ENCODE results near the gene DIAPH3. TPM values are rescaled to one million over a fixed set of nuclear protein-coding genes. Genes with fewer than 3 reads are reported as not detected.

DIAPH3 gene
- total RNA-seq, 1 experiment from 2014 or later: 27.6 TPM

DNA sequence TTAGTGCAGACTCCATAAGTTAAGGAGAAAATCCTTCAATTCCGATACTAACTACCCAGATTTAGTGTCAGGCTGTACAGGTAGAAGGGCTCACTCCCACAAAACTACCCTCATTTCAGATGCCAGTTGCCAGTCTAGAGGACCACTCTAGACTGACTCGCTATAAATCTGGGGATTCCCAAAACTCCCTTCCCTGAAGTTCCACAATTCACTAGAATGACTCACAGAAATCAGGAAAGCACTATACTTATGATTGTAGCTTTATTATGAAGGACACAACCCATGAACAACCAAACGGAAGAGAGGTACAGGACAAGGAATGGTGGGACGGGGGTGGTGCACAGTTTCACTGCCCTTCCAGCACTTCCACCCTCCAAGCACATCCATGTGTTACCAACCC lies 321.2 kb downstream of the DIAPH3 start:
- Mint-ChIP-seq H3K9me3 (no peaks in the 10 kb centered on the region), H3K27ac (no peak overlapping the region; the same call in 1 of the 2 replicates), H3K4me3 (no peak overlapping the region), H3K36me3 (no peaks in the 10 kb centered on the region), H3K27me3 (ENCODE audit: low read depth) (no peaks in the 10 kb centered on the region), H3K4me1 (peaks cover 31% of the 10 kb centered on the region)
- ChIA-PET CTCF (no interaction called here), POLR2A (no interaction called here)
- DNase-seq (ENCODE audit: low spot score): no peak
- TF ChIP-seq NFYB (CRISPR knock-in tag; conservative IDR thresholded peaks at IDR 0.05; ENCODE audit: low read depth) (no peak), NFATC4 (CRISPR knock-in tag; IDR thresholded peaks at IDR 0.05) (no peak), OVOL2 (CRISPR knock-in tag; IDR thresholded peaks at IDR 0.05; ENCODE audit: borderline replicate concordance) (no peak), MXD4 (CRISPR knock-in tag; IDR thresholded peaks at IDR 0.05; ENCODE audit: borderline replicate concordance) (no peak)
- TF ChIP-seq, protein P1, sequence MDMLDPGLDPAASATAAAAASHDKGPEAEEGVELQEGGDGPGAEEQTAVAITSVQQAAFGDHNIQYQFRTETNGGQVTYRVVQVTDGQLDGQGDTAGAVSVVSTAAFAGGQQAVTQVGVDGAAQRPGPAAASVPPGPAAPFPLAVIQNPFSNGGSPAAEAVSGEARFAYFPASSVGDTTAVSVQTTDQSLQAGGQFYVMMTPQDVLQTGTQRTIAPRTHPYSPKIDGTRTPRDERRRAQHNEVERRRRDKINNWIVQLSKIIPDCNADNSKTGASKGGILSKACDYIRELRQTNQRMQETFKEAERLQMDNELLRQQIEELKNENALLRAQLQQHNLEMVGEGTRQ (CRISPR knock-in tag; IDR thresholded peaks at IDR 0.05): no peak
- ATAC-seq: no peak

DNA sequence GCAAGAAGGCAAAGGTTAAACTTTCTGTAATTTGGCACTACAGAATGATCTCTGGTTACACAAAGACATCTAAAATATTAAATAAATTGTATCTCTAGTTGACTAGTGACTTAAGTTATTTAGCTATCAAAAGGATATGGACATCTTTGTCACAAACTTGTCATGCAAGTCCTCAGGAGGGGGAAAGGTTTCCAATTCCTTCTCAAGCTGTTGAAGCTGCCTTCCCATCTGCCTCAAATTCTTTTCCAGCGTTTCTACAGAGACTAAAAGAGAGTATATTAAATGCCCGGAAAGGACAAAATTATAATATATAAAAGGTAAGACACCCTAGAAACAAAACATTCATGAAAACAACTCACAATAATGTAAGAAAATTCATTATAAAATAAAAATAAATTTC lies 324.5 kb downstream of the DIAPH3 start:
- Mint-ChIP-seq H3K36me3 (no peaks in the 10 kb centered on the region), H3K4me3 (no peak overlapping the region), H3K27ac (no peak overlapping the region), H3K4me1 (peaks cover 28% of the 10 kb centered on the region), H3K9me3 (no peaks in the 10 kb centered on the region), H3K27me3 (ENCODE audit: low read depth) (no peaks in the 10 kb centered on the region)
- no peak for ATAC-seq
- POLR2A ChIA-PET: no interaction called here
- no peak for DNase-seq (ENCODE audit: low spot score)
- TF ChIP-seq IRF1 (CRISPR knock-in tag; IDR thresholded peaks at IDR 0.05) (no peak), NFE2L1 (CRISPR knock-in tag; IDR thresholded peaks at IDR 0.05) (no peak), E2F5 (CRISPR knock-in tag; IDR thresholded peaks at IDR 0.05) (no peak), NR2C2 (CRISPR knock-in tag; IDR thresholded peaks at IDR 0.05) (no peak), ZNF232 (CRISPR knock-in tag; IDR thresholded peaks at IDR 0.05) (no peak), ZNF317 (CRISPR knock-in tag; IDR thresholded peaks at IDR 0.05; ENCODE audit: borderline replicate concordance, low read depth) (no peak), RORB (CRISPR knock-in tag; IDR thresholded peaks at IDR 0.05) (no peak), GRHL2 (CRISPR knock-in tag; IDR thresholded peaks at IDR 0.05; ENCODE audit: insufficient replicate concordance, severe bottlenecking) (no peak)
- TF ChIP-seq, protein P2, sequence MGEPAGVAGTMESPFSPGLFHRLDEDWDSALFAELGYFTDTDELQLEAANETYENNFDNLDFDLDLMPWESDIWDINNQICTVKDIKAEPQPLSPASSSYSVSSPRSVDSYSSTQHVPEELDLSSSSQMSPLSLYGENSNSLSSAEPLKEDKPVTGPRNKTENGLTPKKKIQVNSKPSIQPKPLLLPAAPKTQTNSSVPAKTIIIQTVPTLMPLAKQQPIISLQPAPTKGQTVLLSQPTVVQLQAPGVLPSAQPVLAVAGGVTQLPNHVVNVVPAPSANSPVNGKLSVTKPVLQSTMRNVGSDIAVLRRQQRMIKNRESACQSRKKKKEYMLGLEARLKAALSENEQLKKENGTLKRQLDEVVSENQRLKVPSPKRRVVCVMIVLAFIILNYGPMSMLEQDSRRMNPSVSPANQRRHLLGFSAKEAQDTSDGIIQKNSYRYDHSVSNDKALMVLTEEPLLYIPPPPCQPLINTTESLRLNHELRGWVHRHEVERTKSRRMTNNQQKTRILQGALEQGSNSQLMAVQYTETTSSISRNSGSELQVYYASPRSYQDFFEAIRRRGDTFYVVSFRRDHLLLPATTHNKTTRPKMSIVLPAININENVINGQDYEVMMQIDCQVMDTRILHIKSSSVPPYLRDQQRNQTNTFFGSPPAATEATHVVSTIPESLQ (CRISPR knock-in tag; IDR thresholded peaks at IDR 0.05): no peak
- TF ChIP-seq, protein P3, sequence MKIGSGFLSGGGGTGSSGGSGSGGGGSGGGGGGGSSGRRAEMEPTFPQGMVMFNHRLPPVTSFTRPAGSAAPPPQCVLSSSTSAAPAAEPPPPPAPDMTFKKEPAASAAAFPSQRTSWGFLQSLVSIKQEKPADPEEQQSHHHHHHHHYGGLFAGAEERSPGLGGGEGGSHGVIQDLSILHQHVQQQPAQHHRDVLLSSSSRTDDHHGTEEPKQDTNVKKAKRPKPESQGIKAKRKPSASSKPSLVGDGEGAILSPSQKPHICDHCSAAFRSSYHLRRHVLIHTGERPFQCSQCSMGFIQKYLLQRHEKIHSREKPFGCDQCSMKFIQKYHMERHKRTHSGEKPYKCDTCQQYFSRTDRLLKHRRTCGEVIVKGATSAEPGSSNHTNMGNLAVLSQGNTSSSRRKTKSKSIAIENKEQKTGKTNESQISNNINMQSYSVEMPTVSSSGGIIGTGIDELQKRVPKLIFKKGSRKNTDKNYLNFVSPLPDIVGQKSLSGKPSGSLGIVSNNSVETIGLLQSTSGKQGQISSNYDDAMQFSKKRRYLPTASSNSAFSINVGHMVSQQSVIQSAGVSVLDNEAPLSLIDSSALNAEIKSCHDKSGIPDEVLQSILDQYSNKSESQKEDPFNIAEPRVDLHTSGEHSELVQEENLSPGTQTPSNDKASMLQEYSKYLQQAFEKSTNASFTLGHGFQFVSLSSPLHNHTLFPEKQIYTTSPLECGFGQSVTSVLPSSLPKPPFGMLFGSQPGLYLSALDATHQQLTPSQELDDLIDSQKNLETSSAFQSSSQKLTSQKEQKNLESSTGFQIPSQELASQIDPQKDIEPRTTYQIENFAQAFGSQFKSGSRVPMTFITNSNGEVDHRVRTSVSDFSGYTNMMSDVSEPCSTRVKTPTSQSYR (CRISPR knock-in tag; IDR thresholded peaks at IDR 0.05): no peak
- CTCF ChIA-PET: no interaction called here

GRCh38 chr13:59837101-59837500 lies 326.6 kb downstream of the DIAPH3 start:
- Mint-ChIP-seq H3K27ac (no peak overlapping the region), H3K27me3 (ENCODE audit: low read depth) (no peaks in the 10 kb centered on the region), H3K9me3 (no peaks in the 10 kb centered on the region), H3K4me1 (peaks cover 23% of the 10 kb centered on the region), H3K4me3 (no peak overlapping the region), H3K36me3 (no peaks in the 10 kb centered on the region)
- DNase-seq (ENCODE audit: low spot score) (no peak), ATAC-seq (no peak)
- ChIA-PET POLR2A (no interaction called here), CTCF (no interaction called here)
- TF ChIP-seq ZNF263 (CRISPR knock-in tag; IDR thresholded peaks at IDR 0.05; ENCODE audit: low read depth) (no peak), NR2C2 (CRISPR knock-in tag; IDR thresholded peaks at IDR 0.05) (no peak)
- TF ChIP-seq, protein P2 (CRISPR knock-in tag; IDR thresholded peaks at IDR 0.05): no peak
- TF ChIP-seq, protein P4, sequence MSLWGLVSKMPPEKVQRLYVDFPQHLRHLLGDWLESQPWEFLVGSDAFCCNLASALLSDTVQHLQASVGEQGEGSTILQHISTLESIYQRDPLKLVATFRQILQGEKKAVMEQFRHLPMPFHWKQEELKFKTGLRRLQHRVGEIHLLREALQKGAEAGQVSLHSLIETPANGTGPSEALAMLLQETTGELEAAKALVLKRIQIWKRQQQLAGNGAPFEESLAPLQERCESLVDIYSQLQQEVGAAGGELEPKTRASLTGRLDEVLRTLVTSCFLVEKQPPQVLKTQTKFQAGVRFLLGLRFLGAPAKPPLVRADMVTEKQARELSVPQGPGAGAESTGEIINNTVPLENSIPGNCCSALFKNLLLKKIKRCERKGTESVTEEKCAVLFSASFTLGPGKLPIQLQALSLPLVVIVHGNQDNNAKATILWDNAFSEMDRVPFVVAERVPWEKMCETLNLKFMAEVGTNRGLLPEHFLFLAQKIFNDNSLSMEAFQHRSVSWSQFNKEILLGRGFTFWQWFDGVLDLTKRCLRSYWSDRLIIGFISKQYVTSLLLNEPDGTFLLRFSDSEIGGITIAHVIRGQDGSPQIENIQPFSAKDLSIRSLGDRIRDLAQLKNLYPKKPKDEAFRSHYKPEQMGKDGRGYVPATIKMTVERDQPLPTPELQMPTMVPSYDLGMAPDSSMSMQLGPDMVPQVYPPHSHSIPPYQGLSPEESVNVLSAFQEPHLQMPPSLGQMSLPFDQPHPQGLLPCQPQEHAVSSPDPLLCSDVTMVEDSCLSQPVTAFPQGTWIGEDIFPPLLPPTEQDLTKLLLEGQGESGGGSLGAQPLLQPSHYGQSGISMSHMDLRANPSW (CRISPR knock-in tag; conservative IDR thresholded peaks at IDR 0.05; ENCODE audit: low read depth): no peak

All from WTC11 (cell line).